Ovary (tissue), 9 donors: Measurements from ENCODE around the gene HBD. TPM values are rescaled to one million over a fixed set of nuclear protein-coding genes. Genes with fewer than 3 reads are reported as not detected.

Experiments
- DNase-seq, 5 donors: peaks; one replicate each; pipeline ENCODE4 v3.0.0-alpha.2; 2019 to 2020
- H3K27ac ChIP-seq, 2 donors: fragments of 200-600 bp; one replicate each; pipeline versions ENCODE4 v1.5.1 to v1.8.0; 2019 to 2022
- H3K27me3 ChIP-seq: fragments of 200-600 bp; one replicate; pipeline ENCODE4 v1.8.0; 2022
- H3K36me3 ChIP-seq: fragments of 200-600 bp; sonication (generic); one replicate; pipeline ENCODE4 v1.5.1; 2019
- H3K4me1 ChIP-seq: one replicate; pipeline ENCODE4 v1.8.1; 2013; ENCODE audit warnings: mild to moderate bottlenecking, moderate library complexity; ENCODE audit not compliant: insufficient read depth
- H3K4me3 ChIP-seq: fragments of 200-600 bp; sonication (generic); one replicate; pipeline ENCODE4 v1.5.1; 2017
- H3K9me3 ChIP-seq, 2 donors: fragments of 200-600 bp in 1 of 2; sonication (generic) in 1 of 2; one replicate each; pipeline versions ENCODE4 v1.5.1 to v1.8.1; 2013 to 2019; ENCODE audit warnings: mild to moderate bottlenecking in 1 of 2, moderate library complexity in 1 of 2
- CTCF ChIP-seq, 3 donors: fragments of 450-650 bp in 2 of 3; fragments of 200-600 bp in 1 of 3; IDR thresholded peaks; one replicate each; pipeline versions ENCODE4 v1.5.1 to v1.8.0; 2016 to 2022; ENCODE audit warnings: antibody characterized with exemption in 3 of 3, mild to moderate bottlenecking in 1 of 3
- EP300 ChIP-seq: sonication (generic); formaldehyde crosslinking; IDR thresholded peaks from one replicate; pipeline ENCODE4 v1.6.1; 2017; ENCODE audit warnings: antibody characterized with exemption
- POLR2A ChIP-seq: fragments of 450-650 bp; IDR thresholded peaks from one replicate; pipeline ENCODE4 v1.6.1; 2017; ENCODE audit warnings: antibody characterized with exemption, mild to moderate bottlenecking, moderate library complexity
- WGBS, 3 donors: extraction: QIAGEN DNeasy Blood & Tissue Kit in 1 of 3; methylation state at CpG; one replicate each; pipeline versions ENCODE4 v1.1.5 to v1.1.7; 2013 to 2017; 5-methylcytosine and 5-hydroxymethylcytosine counted together
- intact Hi-C, 4 donors: fragments of 100-400 bp; cut with DNase I; formaldehyde crosslinking; loops; one replicate each; pipeline versions ENCODE4 v1.11.0 to v1.15.1; 2022 to 2023
- polyA plus RNA-seq, 2 donors: library from polyadenylated mRNA; stranded (reverse); fragments of 200-250 nt in 1 of 2; fragments of 350-450 nt in 1 of 2; fragmentation: Illumina TruSeq in 1 of 2; extraction: RNeasy Lipid Tissue Mini Kit (QIAGEN cat#74804) in 1 of 2; gene quantifications; one replicate each; pipeline ENCODE4 v1.2.3, GENCODE V29; 2013 to 2014
- total RNA-seq, 7 donors: library from RNA; depleted of rRNA in 2 of 7; stranded (reverse); fragments of >200 nt in 2 of 7; fragmentation: NEBNext Ultra II Directional in 3 of 7; extraction: Animal tissue kit (Norgen Biotek cat#: 25700) in 3 of 7; gene quantifications; one replicate each; pipeline versions ENCODE4 v1.1.0 to v1.2.4, GENCODE V29; 2016 to 2023
- donor health status: DM: no; HTN: no; CAD: no; lungs with moderate emphysema.
- donor health status: DM: no; HTN: no; CAD: no.
- donor health status: Bipolar disorder and iron deficiency.
- donor health status: DM: yes; HTN: yes; CAD: no.
- donor health status: DM: no; HTN: no; CAD: no.
- donor health status: DM: yes; HTN: yes; CAD: no.

The HBD gene
- total and polyA plus RNA-seq, 9 donors: 2.4 to 3.2 TPM; not detected in 7

- 67 to 70% (median 67%) methylated on average over 7 of the region's 7 CpGs for WGBS, 3 donors
- no peaks in the 10 kb centered on the region for H3K4me1 ChIP-seq
- no peaks in the 10 kb centered on the region for H3K9me3 ChIP-seq
- intact Hi-C loops: no loop called here
- H3K27me3 ChIP-seq: no peaks in the 10 kb centered on the region
- H3K4me3 ChIP-seq: no peak overlapping the region
- H3K36me3 ChIP-seq: no peaks in the 10 kb centered on the region
- no peak overlapping the region for H3K27ac ChIP-seq
- no peak for DNase-seq
- TF ChIP-seq CTCF (IDR thresholded peaks at IDR 0.05) (no peak), EP300 (no peak), POLR2A (no peak)
Observed at GRCh38 chr11:5210376-5210885, 23.9 kb downstream of the HBD start.

DNA sequence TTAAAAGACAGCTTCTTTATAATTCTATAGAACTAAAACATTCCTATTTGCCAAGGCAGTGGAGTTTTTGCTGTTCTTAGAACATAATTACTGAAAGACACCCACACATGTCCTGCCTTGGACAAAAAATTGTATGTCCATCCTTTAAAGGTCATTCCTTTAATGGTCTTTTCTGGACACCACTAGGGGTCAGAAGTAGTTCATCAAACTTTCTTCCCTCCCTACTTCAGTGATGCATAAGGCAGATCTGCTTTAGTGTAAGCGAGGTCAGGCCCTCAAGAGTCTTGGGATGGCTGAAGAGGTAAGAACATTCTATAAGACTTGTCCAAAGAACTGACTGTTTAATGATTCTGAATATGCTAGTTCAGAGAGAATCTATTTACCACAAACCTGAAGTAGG, 29.5 kb downstream of the HBD start:
- H3K4me3 ChIP-seq: no peak overlapping the region
- TF ChIP-seq EP300 (no peak), POLR2A (no peak), CTCF (IDR thresholded peaks at IDR 0.05) (no peak)
- no peak overlapping the region for H3K27ac ChIP-seq
- H3K4me1 ChIP-seq: no peaks in the 10 kb centered on the region
- H3K27me3 ChIP-seq: no peaks in the 10 kb centered on the region
- intact Hi-C loops: loop anchor here in 1 of 4 donors (10.0 kb wide), 1 partner anchor 600 kb away; the partner anchor contains the start of gene OR52N2
- DNase-seq: no peak
- 24 to 31% (median 30%) methylated on average over 1 of the region's 1 CpG for WGBS, 3 donors
- H3K9me3 ChIP-seq: no peaks in the 10 kb centered on the region
- no peaks in the 10 kb centered on the region for H3K36me3 ChIP-seq

DNA sequence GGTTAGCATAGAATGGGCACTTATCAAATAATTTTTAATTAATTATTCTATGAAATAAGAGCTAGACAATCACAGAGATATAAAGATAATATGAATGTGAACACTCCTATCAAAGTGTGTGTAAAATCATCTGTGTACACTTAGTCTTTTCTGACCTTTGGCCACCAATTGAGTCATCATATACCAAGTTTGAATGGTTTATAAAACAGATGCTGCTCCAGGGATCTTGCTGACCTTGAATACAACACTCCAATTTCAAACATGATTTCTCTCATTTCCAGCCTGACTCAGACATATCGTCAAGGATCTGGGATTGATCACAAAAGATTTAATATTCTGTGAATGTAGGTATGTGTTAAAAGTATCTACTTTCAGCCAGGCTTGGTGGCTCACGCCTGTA, 30.9 kb downstream of the HBD start:
- H3K4me3 ChIP-seq: no peak overlapping the region
- H3K9me3 ChIP-seq: no peaks in the 10 kb centered on the region
- intact Hi-C loops: loop anchor here in 1 of 4 donors (10.0 kb wide), 1 partner anchor 601 kb away; the partner anchor contains the start of gene OR52N2
- 50 to 60% (median 51%) methylated on average over 2 of the region's 2 CpGs for WGBS, 3 donors
- no peak for DNase-seq
- H3K27ac ChIP-seq: no peak overlapping the region
- H3K4me1 ChIP-seq: no peaks in the 10 kb centered on the region
- H3K36me3 ChIP-seq: no peaks in the 10 kb centered on the region
- TF ChIP-seq CTCF (IDR thresholded peaks at IDR 0.05): no peak
- no peak for TF ChIP-seq POLR2A
- no peak for TF ChIP-seq EP300
- H3K27me3 ChIP-seq: no peaks in the 10 kb centered on the region

- H3K4me3 ChIP-seq: no peak within 1 kb of the TSS
- H3K9me3 ChIP-seq: no peaks in the 10 kb centered on the region
- TF ChIP-seq CTCF (IDR thresholded peaks at IDR 0.05): no peak
- TF ChIP-seq EP300: no peak
- TF ChIP-seq POLR2A: no peak
- no peaks in the 10 kb centered on the region for H3K4me1 ChIP-seq
- intact Hi-C loops: loop anchor here in 1 of 4 donors (10.0 kb wide), 1 partner anchor 604 kb away; the partner anchor contains the start of gene OR52N2
- no peaks in the 10 kb centered on the region for H3K36me3 ChIP-seq
- no peak for DNase-seq
- H3K27ac ChIP-seq: no peak within 1 kb of the TSS
- no peaks in the 10 kb centered on the region for H3K27me3 ChIP-seq
- WGBS, 3 donors: 38 to 49% (median 43%) methylated on average over 1 of the region's 1 CpG
Observed at GRCh38 chr11:5200582-5200981, 33.7 kb downstream of the HBD start, which contains the start of gene OR51V1. Gene OR51V1 (minus strand): TSS chr11:5200682. CDS start chr11:5200682, 0 bp downstream.
